ENCODE results near the gene DIPK1C. TPM values are rescaled to one million over a fixed set of nuclear protein-coding genes. Genes with fewer than 3 reads are reported as not detected.

The DIPK1C gene
- total RNA-seq, 1 experiment from 2014 or later, result not detected

- TF ChIP-seq CTCF (IDR thresholded peaks at IDR 0.05 in 2 of 3, conservative IDR thresholded peaks at IDR 0.05 in 1 of 3; ENCODE audit: borderline replicate concordance in 1 of 3, insufficient read depth in 1 of 3, low read depth in 2 of 3, low read length in 2 of 3) (no peak), JUND (IDR thresholded peaks at IDR 0.05) (no peak), RAD21 (IDR thresholded peaks at IDR 0.05; ENCODE audit: low read depth) (no peak), ZFX (IDR thresholded peaks at IDR 0.05) (no peak), EGR1 (IDR thresholded peaks at IDR 0.05; ENCODE audit: low read depth) (no peak), ZNF274 (IDR thresholded peaks at IDR 0.05; ENCODE audit: low read depth, low read length) (no peak), EZH2 (IDR thresholded peaks at IDR 0.05) (no peak)
These were observed 17.0 kb upstream of the DIPK1C start (continued) for GRCh38 chr18:74473976-74474640.

DNA sequence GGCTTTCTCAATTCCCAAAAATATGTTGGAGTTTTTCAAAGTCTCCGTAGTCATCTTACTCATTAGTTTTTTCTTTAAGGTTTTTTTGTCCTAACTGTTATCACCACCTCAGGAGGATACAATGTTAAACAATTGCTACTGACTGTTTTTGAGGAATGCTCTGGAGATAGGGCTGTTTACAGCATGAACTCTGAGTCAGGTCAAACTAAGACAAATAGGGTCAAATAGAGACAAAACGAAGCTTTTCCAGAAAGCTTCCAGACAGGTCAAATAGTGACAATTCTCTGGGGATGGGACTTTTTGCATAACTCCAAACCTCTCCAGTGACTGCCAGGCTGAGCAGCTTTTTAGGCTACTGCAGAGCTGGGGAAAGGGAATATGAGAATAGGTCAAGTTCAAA lies 15.2 kb upstream of the DIPK1C start:
- POLR2A ChIA-PET, result no interaction called here
- no peaks in the 10 kb centered on the region for H3K36me3 ChIP-seq (ENCODE audit: control insufficient read depth in 1 of 2, insufficient read depth in 2 of 2, low read length in 2 of 2)
- BruUV-seq (replicated peaks), result no TSS peak
- TF ChIP-seq RAD21 (IDR thresholded peaks at IDR 0.05; ENCODE audit: low read depth), result no peak
- no peak for TF ChIP-seq POLR2AphosphoS5 (IDR thresholded peaks at IDR 0.05; ENCODE audit: low read depth, low read length)
- no peaks in the 10 kb centered on the region; a peak in 1 of 4 replicates for H3K9me3 ChIP-seq (ENCODE audit: control insufficient read depth in 1 of 2, insufficient read depth in 1 of 2, low read depth in 1 of 2, low read length in 2 of 2)
- no peak overlapping the region for H3K9ac ChIP-seq (ENCODE audit: low read length)
- no peak overlapping the region for H3K4me2 ChIP-seq (ENCODE audit: low read length)
- intact Hi-C loops (cut with micrococcal nuclease), result no loop called here
- no peaks in the 10 kb centered on the region for H4K20me1 ChIP-seq (ENCODE audit: insufficient read depth)
- peaks cover 7% of the 10 kb centered on the region; the same call in 1 of the 2 replicates for H3K27me3 ChIP-seq (ENCODE audit: insufficient read depth, low read length)
- no peaks in the 10 kb centered on the region for H3K9me2 ChIP-seq (ENCODE audit: insufficient read depth)
- RAD21 ChIA-PET (ENCODE audit: low non-redundant PET in 1 of 2, low total read pairs in 2 of 2, uncharacterized antibody in 2 of 2, unreplicated experiment in 2 of 2), result no interaction called here
- no peak overlapping the region for H3K27ac ChIP-seq (ENCODE audit: low read depth, low read length)
- no peak for ATAC-seq
- H3K79me2 ChIP-seq (ENCODE audit: insufficient read depth, low read length), result no peaks in the 10 kb centered on the region
- DNase-seq (ENCODE audit: low read depth, low spot score), result no peak
- no peaks in the 10 kb centered on the region for H3K4me1 ChIP-seq (ENCODE audit: control insufficient read depth in 1 of 2, insufficient read depth in 2 of 2, low read length in 2 of 2)
- no peak overlapping the region for H3K4me3 ChIP-seq (replicated peaks in 1 of 2; ENCODE audit: low read depth in 1 of 2, low read length in 2 of 2)
- CTCF ChIA-PET, result no interaction called here
- no peak overlapping the region for H2AFZ ChIP-seq (ENCODE audit: low read depth, low read length, poor library complexity, severe bottlenecking)
